Measurements from ENCODE around the gene SDC4.

DNA sequence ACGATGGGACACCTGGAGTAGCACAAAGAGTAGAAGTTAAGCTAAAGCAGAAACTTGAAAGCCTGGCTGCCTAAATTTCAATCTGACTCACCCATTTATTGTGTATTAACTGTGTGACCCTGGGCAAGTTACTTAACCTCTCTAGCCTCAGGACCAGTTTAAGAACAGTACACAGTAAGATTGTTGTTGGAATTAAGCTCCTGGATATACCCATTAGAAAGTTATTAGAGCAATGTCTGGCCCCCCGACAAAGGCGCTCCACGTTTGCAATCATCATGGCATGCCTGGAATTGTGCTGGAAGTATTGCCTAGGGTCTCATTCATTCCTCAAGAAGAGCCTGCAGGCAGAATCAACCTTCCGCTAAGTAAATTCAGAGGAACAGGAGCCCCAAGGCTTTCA is 1.4 kb downstream of the SDC4 start:
- TF ChIP-seq, protein P1, sequence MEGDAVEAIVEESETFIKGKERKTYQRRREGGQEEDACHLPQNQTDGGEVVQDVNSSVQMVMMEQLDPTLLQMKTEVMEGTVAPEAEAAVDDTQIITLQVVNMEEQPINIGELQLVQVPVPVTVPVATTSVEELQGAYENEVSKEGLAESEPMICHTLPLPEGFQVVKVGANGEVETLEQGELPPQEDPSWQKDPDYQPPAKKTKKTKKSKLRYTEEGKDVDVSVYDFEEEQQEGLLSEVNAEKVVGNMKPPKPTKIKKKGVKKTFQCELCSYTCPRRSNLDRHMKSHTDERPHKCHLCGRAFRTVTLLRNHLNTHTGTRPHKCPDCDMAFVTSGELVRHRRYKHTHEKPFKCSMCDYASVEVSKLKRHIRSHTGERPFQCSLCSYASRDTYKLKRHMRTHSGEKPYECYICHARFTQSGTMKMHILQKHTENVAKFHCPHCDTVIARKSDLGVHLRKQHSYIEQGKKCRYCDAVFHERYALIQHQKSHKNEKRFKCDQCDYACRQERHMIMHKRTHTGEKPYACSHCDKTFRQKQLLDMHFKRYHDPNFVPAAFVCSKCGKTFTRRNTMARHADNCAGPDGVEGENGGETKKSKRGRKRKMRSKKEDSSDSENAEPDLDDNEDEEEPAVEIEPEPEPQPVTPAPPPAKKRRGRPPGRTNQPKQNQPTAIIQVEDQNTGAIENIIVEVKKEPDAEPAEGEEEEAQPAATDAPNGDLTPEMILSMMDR (conservative IDR thresholded peaks at IDR 0.05), result no peak
- TF ChIP-seq EZH2 (IDR thresholded peaks at IDR 0.05; ENCODE audit: low read depth), result no peak

Measured in PC-9 (cell line).